ENCODE data around the gene FAM200B.
A peak's percentile ranks its signal among the peaks of the same experiment; 100 is the strongest.

Gene FAM200B

DNA sequence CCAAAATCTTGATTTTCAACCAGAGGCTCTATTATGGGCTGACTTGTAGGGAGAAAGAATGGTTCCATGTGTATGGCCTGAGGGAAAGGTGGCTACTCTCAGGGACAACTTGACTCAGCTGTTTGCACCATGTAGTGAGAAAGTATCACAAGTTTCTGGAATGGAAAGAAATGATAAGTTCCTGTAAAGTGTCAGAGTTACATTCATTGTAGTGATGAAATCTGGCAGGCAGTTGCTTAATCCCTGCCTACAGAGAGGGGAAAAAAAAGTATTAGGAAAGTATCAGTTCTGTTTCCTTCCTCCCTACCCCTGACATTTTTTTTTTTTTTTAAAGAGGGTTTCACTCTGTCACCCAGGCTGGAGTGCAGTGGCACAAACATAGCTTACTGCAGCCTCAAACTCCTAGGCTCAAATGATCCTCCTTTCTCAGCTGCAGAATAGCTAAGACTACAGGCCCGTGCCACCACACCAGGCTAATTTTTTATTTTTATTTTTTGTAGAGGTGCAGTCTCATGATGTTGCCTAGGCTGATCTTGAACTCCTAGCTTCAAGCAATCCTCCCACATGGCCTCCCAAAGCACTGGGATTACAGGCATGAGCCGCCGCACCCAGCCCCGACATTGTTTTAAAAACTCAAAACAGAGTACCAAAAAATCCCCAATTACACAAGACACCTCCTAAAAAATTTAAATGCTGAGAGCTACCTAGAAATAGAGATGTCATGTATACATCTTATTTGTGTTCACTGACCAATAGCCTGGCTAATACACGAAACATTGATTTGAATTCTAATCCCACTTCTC is 21.7 kb upstream of the FAM200B start:
- H3K4me3 ChIP-seq (ENCODE audit: low read depth, low read length): no peak overlapping the region
- no peak for TF ChIP-seq CTCF (IDR thresholded peaks at IDR 0.05; ENCODE audit: low read depth, low read length)
- peak; percentile 69 for TF ChIP-seq MYC (IDR thresholded peaks at IDR 0.05; ENCODE audit: low read depth, low read length)
- no peak for TF ChIP-seq POLR2A (IDR thresholded peaks at IDR 0.05; ENCODE audit: extremely low read depth, insufficient read length)
- TF ChIP-seq, protein P1, sequence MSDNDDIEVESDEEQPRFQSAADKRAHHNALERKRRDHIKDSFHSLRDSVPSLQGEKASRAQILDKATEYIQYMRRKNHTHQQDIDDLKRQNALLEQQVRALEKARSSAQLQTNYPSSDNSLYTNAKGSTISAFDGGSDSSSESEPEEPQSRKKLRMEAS (IDR thresholded peaks at IDR 0.05; ENCODE audit: low read depth, low read length): no peak
- DNase-seq (ENCODE audit: low read depth): peak; percentile 95

GRCh38 chr4:15665753-15666365 is 15.8 kb upstream of the FAM200B start:
- no peak for TF ChIP-seq CTCF (IDR thresholded peaks at IDR 0.05; ENCODE audit: low read depth, low read length)
- 0 out of 2 replicates have a peak, but pooled peaks have one; percentile 48 for TF ChIP-seq MYC (IDR thresholded peaks at IDR 0.05; ENCODE audit: low read depth, low read length)
- TF ChIP-seq, protein P1 (IDR thresholded peaks at IDR 0.05; ENCODE audit: low read depth, low read length): peak; percentile 38; the same call in 1 of the 2 replicates
- H3K4me3 ChIP-seq (ENCODE audit: low read depth, low read length): no peak overlapping the region
- peak; percentile 86 for DNase-seq (ENCODE audit: low read depth)

DNA sequence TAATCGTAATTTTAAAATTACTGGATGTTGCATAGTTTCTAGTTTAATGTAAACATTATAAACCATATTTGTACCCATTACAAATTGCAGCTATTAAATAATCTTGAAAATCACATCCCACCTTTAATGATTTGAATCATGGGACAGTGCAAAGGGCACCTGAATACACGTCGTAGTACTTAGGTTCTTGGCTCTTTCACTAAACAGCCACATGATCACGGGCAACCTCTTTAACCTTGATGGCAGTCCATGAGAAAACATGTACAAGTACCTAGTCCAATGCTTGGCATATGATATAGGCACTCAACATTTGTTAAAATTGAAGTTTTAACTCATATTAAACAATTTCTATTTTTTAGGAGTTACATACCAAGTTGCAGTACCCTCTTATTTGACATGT is 14.6 kb upstream of the FAM200B start:
- no peak for TF ChIP-seq CTCF (IDR thresholded peaks at IDR 0.05; ENCODE audit: low read depth, low read length)
- TF ChIP-seq, protein P1 (IDR thresholded peaks at IDR 0.05; ENCODE audit: low read depth, low read length): no peak
- no peak for TF ChIP-seq POLR2A (IDR thresholded peaks at IDR 0.05; ENCODE audit: extremely low read depth, insufficient read length)
- TF ChIP-seq MYC (IDR thresholded peaks at IDR 0.05; ENCODE audit: low read depth, low read length): no peak
- DNase-seq (ENCODE audit: low read depth): no peak
- no peak overlapping the region for H3K4me3 ChIP-seq (ENCODE audit: low read depth, low read length)

DNA sequence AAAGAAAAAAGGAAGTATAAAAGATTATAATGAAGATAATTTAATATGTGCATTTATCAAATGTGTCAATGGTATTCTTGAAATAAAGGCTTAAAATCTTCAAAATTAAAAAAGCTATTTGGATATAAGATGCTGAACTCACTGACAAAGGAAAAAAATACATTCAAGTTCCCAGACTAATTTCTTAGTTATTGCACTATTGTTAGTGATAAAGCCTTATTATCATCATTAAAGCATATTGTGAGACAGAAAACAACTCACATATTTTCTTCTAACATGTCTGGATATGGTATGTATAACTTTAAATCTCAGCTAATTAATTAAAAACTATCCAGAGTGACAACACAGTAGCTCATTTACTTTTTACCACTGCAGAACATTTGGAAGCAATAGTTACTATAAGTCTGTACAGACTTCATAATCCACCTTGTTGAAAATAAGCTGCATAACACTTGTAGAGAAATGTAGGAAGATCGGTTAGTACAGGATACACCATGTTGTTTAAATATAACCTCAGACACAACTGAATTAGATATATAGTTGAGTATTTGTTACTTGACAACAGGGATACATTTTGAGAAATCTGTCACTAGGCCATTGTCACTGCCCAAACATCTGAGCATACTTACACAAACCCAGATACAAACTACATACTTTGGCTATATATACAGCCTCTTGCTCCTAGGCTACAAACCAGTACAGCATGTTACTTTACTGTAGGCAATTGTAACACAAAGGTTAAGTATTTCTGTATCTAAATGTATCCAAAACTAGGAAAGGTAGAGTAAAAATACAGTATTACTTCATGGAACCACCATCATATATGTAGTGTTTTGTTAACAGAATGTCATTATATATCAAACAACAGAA is 12.8 kb upstream of the FAM200B start:
- no peak for TF ChIP-seq POLR2A (IDR thresholded peaks at IDR 0.05; ENCODE audit: extremely low read depth, insufficient read length)
- TF ChIP-seq, protein P1 (IDR thresholded peaks at IDR 0.05; ENCODE audit: low read depth, low read length): no peak
- TF ChIP-seq MYC (IDR thresholded peaks at IDR 0.05; ENCODE audit: low read depth, low read length): no peak
- TF ChIP-seq CTCF (IDR thresholded peaks at IDR 0.05; ENCODE audit: low read depth, low read length): no peak
- no peak overlapping the region for H3K4me3 ChIP-seq (ENCODE audit: low read depth, low read length)
- DNase-seq (ENCODE audit: low read depth): no peak

- DNase-seq (ENCODE audit: low read depth): no peak
- no peak for TF ChIP-seq POLR2A (IDR thresholded peaks at IDR 0.05; ENCODE audit: extremely low read depth, insufficient read length)
- TF ChIP-seq MYC (IDR thresholded peaks at IDR 0.05; ENCODE audit: low read depth, low read length): no peak
- no peak for TF ChIP-seq CTCF (IDR thresholded peaks at IDR 0.05; ENCODE audit: low read depth, low read length)
- TF ChIP-seq, protein P1 (IDR thresholded peaks at IDR 0.05; ENCODE audit: low read depth, low read length): no peak
- no peak overlapping the region for H3K4me3 ChIP-seq (ENCODE audit: low read depth, low read length)
Observed at GRCh38 chr4:15670576-15670975, 11.1 kb upstream of the FAM200B start.

All from NB4 (cell line).